Mesodermal cell (in vitro differentiated cells): Measurements from ENCODE around the gene TRIM60.
"Not testable (repeated sequence)": the region's sequence is repeated elsewhere in the genome, so short reads cannot be mapped to it uniquely, and the experiment has no call there.

Source experiments
- H3K27ac ChIP-seq: 2 replicates; pipeline ENCODE4 v1.7.0; 2013; ENCODE audit warnings: mild to moderate bottlenecking, low read depth, low read length, moderate library complexity; ENCODE audit not compliant: severe bottlenecking
- H3K36me3 ChIP-seq: 2 replicates; pipeline ENCODE4 v1.7.1; 2013; ENCODE audit warnings: mild to moderate bottlenecking, low read length, moderate library complexity; ENCODE audit not compliant: control insufficient read depth, insufficient read depth
- H3K4me1 ChIP-seq: one replicate; pipeline ENCODE4 v1.7.1; 2013; ENCODE audit warnings: mild to moderate bottlenecking, low read length; ENCODE audit not compliant: insufficient read depth, control insufficient read depth, poor library complexity, severe bottlenecking
- H3K4me3 ChIP-seq: 2 replicates; pipeline ENCODE4 v1.7.0; 2013; ENCODE audit warnings: low read length, control low read depth, mild to moderate bottlenecking; ENCODE audit not compliant: insufficient read depth, poor library complexity, severe bottlenecking; ENCODE audit errors: extremely low read depth
- H3K9me3 ChIP-seq: 2 replicates; pipeline ENCODE4 v1.7.1; 2013; ENCODE audit warnings: mild to moderate bottlenecking, low read length, moderate library complexity; ENCODE audit not compliant: control insufficient read depth
- WGBS, 2 experiments: methylation state at CpG; one replicate each; pipeline ENCODE4 v1.1.5; 2013; ENCODE audit warnings: missing lambda C conversion rate in 2 of 2; ENCODE audit not compliant: insufficient coverage in 2 of 2; 5-methylcytosine and 5-hydroxymethylcytosine counted together

TRIM60 gene

GRCh38 chr4:165009493-165010227 is 22.1 kb upstream of the TRIM60 start:
- Histone ChIP-seq H3K4me3 (no peak overlapping the region), H3K9me3 (no peaks in the 10 kb centered on the region), H3K36me3 (no peaks in the 10 kb centered on the region), H3K27ac (no peak overlapping the region), H3K4me1 (no peaks in the 10 kb centered on the region)
- whole genome bisulfite sequencing, 2 experiments, result 87 to 95% methylated on average over 3 to 4 of the region's 5 CpGs

GRCh38 chr4:165010487-165010886 is 21.3 kb upstream of the TRIM60 start:
- no peaks in the 10 kb centered on the region for H3K36me3 ChIP-seq
- H3K4me3 ChIP-seq, result no peak overlapping the region
- H3K27ac ChIP-seq, result no peak overlapping the region
- WGBS, 2 experiments, result 68 to 95% methylated on average over 2 of the region's 2 CpGs
- no peaks in the 10 kb centered on the region for H3K4me1 ChIP-seq
- H3K9me3 ChIP-seq, result no peaks in the 10 kb centered on the region

GRCh38 chr4:165010991-165011390 is 20.8 kb upstream of the TRIM60 start:
- Histone ChIP-seq H3K4me1 (no peaks in the 10 kb centered on the region), H3K36me3 (no peaks in the 10 kb centered on the region), H3K27ac (no peak overlapping the region), H3K9me3 (no peaks in the 10 kb centered on the region), H3K4me3 (no peak overlapping the region)
- 93 to 94% methylated on average over 6 to 7 of the region's 8 CpGs for WGBS, 2 experiments

GRCh38 chr4:165011403-165011802 is 20.4 kb upstream of the TRIM60 start:
- Histone ChIP-seq H3K4me3 (no peak overlapping the region), H3K36me3 (no peaks in the 10 kb centered on the region), H3K4me1 (no peaks in the 10 kb centered on the region), H3K9me3 (no peaks in the 10 kb centered on the region), H3K27ac (no peak overlapping the region)
- 94% methylated on average over 3 to 4 of the region's 5 CpGs for WGBS, 2 experiments

GRCh38 chr4:165013691-165014090 is 18.1 kb upstream of the TRIM60 start:
- Histone ChIP-seq H3K4me1 (no peaks in the 10 kb centered on the region), H3K4me3 (no peak overlapping the region), H3K36me3 (no peaks in the 10 kb centered on the region), H3K9me3 (no peaks in the 10 kb centered on the region), H3K27ac (no peak overlapping the region)

- 70 to 86% methylated on average over 4 to 5 of the region's 5 CpGs for WGBS, 2 experiments
- no peak overlapping the region for H3K27ac ChIP-seq
- no peaks in the 10 kb centered on the region for H3K36me3 ChIP-seq
- H3K4me1 ChIP-seq, result no peaks in the 10 kb centered on the region
- H3K4me3 ChIP-seq, result no peak overlapping the region
- H3K9me3 ChIP-seq, result no peaks in the 10 kb centered on the region
Observed at GRCh38 chr4:165016971-165017370, 14.8 kb upstream of the TRIM60 start.

GRCh38 chr4:165019995-165020394 is 11.8 kb upstream of the TRIM60 start:
- 88 to 93% methylated on average over 5 to 15 of the region's 30 CpGs for WGBS, 2 experiments
- not testable (repeated sequence) for H3K27ac ChIP-seq, H3K9me3 ChIP-seq, H3K36me3 ChIP-seq, H3K4me3 ChIP-seq, H3K4me1 ChIP-seq

GRCh38 chr4:165025782-165026181 is 6.0 kb upstream of the TRIM60 start:
- not testable (repeated sequence) for H3K4me3 ChIP-seq, H3K27ac ChIP-seq, H3K4me1 ChIP-seq, H3K9me3 ChIP-seq, H3K36me3 ChIP-seq
- 79 to 80% methylated on average over 2 to 4 of the region's 8 CpGs for WGBS, 2 experiments

- no peaks in the 10 kb centered on the region for H3K4me1 ChIP-seq
- H3K9me3 ChIP-seq, result no peaks in the 10 kb centered on the region
- H3K27ac ChIP-seq, result no peak overlapping the region
- no peak overlapping the region for H3K4me3 ChIP-seq
- H3K36me3 ChIP-seq, result no peaks in the 10 kb centered on the region
- 61 to 72% methylated on average over 5 to 6 of the region's 7 CpGs for WGBS, 2 experiments
Observed at GRCh38 chr4:165027762-165028402, 3.9 kb upstream of the TRIM60 start.

GRCh38 chr4:165048170-165048569 is 16.4 kb downstream of the TRIM60 start:
- Histone ChIP-seq H3K36me3 (no peaks in the 10 kb centered on the region), H3K9me3 (no peaks in the 10 kb centered on the region), H3K4me1 (no peaks in the 10 kb centered on the region), H3K27ac (no peak overlapping the region), H3K4me3 (no peak overlapping the region)
- 92 to 94% methylated on average over 2 to 3 of the region's 5 CpGs for WGBS, 2 experiments

GRCh38 chr4:165052627-165053026 is 20.8 kb downstream of the TRIM60 start:
- Histone ChIP-seq H3K4me3 (no peak overlapping the region), H3K27ac (no peak overlapping the region), H3K9me3 (no peaks in the 10 kb centered on the region), H3K36me3 (no peaks in the 10 kb centered on the region), H3K4me1 (no peaks in the 10 kb centered on the region)
- 68 to 83% methylated on average over 1 to 3 of the region's 3 CpGs for WGBS, 2 experiments
